Activated CD8-positive, alpha-beta T cell treated with anti-CD3 and anti-CD28 coated beads for 36 hours (primary cell): Measurements from ENCODE around the gene AQP9. TPM values are rescaled to one million over a fixed set of nuclear protein-coding genes. Genes with fewer than 3 reads are reported as not detected.
A peak's percentile ranks its signal among the peaks of the same experiment; 100 is the strongest.

ENCODE experiments used
- ATAC-seq: fragments of 200-7000 bp; cut with Tn5 transposase; one replicate; pipeline ENCODE4 v1.10.0; 2021; ENCODE audit warnings: mild to moderate bottlenecking, moderate library complexity
- CTCF ChIA-PET: fragments of 350-600 bp; sonication (Branson Sonifier 250); formaldehyde crosslinking; loops from one replicate; lab custom pipeline; 2021; ENCODE audit warnings: antibody characterized with exemption; lab: Charles Lee
- POLR2A ChIA-PET: fragments of 350-600 bp; sonication (Branson Sonifier 250); formaldehyde crosslinking; loops from one replicate; lab custom pipeline; 2021; ENCODE audit warnings: antibody characterized with exemption; lab: Charles Lee
- DNase-seq: peaks from one replicate; pipeline ENCODE4 v3.0.0-alpha.2; 2020
- H3K27ac Mint-ChIP-seq: one replicate; pipeline ENCODE4 v1.8.0; 2021; ENCODE audit warnings: mild to moderate bottlenecking, mixed read lengths
- H3K27me3 Mint-ChIP-seq: one replicate; pipeline ENCODE4 v1.8.0; 2021; ENCODE audit warnings: mixed read lengths
- H3K36me3 Mint-ChIP-seq: one replicate; pipeline ENCODE4 v1.8.0; 2021; ENCODE audit warnings: low read depth, mixed read lengths
- H3K4me1 Mint-ChIP-seq: one replicate; pipeline ENCODE4 v1.8.0; 2021; ENCODE audit warnings: low read depth, mixed read lengths
- H3K4me3 Mint-ChIP-seq: one replicate; pipeline ENCODE4 v1.8.0; 2021; ENCODE audit warnings: mild to moderate bottlenecking, moderate library complexity, mixed read lengths
- H3K9me3 Mint-ChIP-seq: one replicate; pipeline ENCODE4 v1.8.0; 2021; ENCODE audit warnings: mixed read lengths
- CTCF ChIP-seq: fragments of 200-600 bp; IDR thresholded peaks from one replicate; pipeline ENCODE4 v1.8.0; 2022; ENCODE audit warnings: antibody characterized with exemption, mild to moderate bottlenecking
- intact Hi-C: fragments of 100-400 bp; cut with micrococcal nuclease; formaldehyde crosslinking; loops from one replicate; pipeline ENCODE4 v1.10.0; 2022
- total RNA-seq, 2 experiments: library from RNA; stranded (reverse); gene quantifications; one replicate each; pipeline ENCODE4 v1.2.3, GENCODE V29; 2021

Gene AQP9
- total RNA-seq, 2 experiments from 2014 or later: not detected

DNA sequence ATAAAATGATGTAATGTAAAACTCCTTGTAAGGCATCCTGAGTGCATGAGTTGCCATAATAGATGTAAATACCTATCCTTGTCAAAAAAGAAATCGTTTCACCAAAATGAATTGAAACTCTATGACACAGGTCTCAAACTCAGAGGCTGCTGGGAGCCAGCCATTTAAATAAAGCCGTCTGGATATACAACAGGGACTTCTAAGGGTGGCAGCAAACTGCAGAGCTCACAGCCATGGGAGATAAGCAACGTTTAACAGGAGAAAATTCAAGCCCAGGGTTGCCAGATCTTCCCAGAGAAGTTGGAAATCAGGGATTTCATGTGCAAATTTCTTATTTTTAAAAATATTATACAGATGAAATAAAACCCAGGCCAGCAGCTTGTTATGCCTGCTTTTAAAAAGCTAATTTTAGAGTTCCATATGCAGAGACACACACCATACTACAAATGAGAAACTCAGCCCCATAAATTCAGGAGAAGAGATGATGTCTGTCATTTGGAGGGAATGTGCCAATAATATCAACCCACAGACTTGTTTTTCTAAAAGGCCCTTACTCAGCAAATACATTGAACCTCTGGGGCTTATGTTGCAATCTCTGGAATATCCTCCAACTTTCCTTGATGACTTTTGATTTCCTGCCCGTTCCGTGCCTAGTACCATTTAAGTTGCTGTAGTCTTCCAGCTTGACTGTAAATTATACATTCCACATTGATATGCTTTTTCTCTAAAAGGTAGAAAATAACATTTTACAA lies 75.6 kb downstream of the AQP9 start:
- no peaks in the 10 kb centered on the region for H3K4me1 Mint-ChIP-seq
- POLR2A ChIA-PET: no interaction called here

GRCh38 chr15:58214591-58215340 lies 76.6 kb downstream of the AQP9 start:
- intact Hi-C loops: no loop called here

More for the DNA sequence above, 75.6 kb downstream of the AQP9 start:
- Mint-ChIP-seq H3K36me3 (no peaks in the 10 kb centered on the region), H3K9me3 (no peaks in the 10 kb centered on the region), H3K4me3 (no peak overlapping the region), H3K27me3 (peaks cover 3% of the 10 kb centered on the region), H3K27ac (no peak overlapping the region)
- CTCF ChIA-PET: interaction anchor here (1.2 kb wide), 1 partner anchor 14 kb away, joined by 3 read pairs; no protein-coding TSS in a partner anchor
- intact Hi-C loops: no loop called here
- TF ChIP-seq CTCF: no peak
- DNase-seq (no peak), ATAC-seq (no peak)

GRCh38 chr15:58217460-58217859 lies 79.3 kb downstream of the AQP9 start:
- CTCF ChIA-PET: interaction anchor here (1.1 kb wide), 1 partner anchor 10 kb away, joined by 4 read pairs; no protein-coding TSS in a partner anchor

More at GRCh38 chr15:58214591-58215340, 76.6 kb downstream of the AQP9 start:
- H3K4me3 Mint-ChIP-seq: no peak overlapping the region
- ChIA-PET CTCF (interaction anchor here (1.2 kb wide), 1 partner anchor 13 kb away, joined by 3 read pairs; no protein-coding TSS in a partner anchor), POLR2A (no interaction called here)
- TF ChIP-seq CTCF: no peak
- no peak for DNase-seq
- peaks cover 3% of the 10 kb centered on the region for H3K27me3 Mint-ChIP-seq
- ATAC-seq: no peak
- no peaks in the 10 kb centered on the region for H3K9me3 Mint-ChIP-seq
- H3K27ac Mint-ChIP-seq: no peak overlapping the region
- no peaks in the 10 kb centered on the region for H3K36me3 Mint-ChIP-seq
- H3K4me1 Mint-ChIP-seq: no peaks in the 10 kb centered on the region

GRCh38 chr15:58221591-58222241 lies 83.5 kb downstream of the AQP9 start:
- Mint-ChIP-seq H3K36me3 (no peaks in the 10 kb centered on the region), H3K4me1 (no peaks in the 10 kb centered on the region), H3K27me3 (peaks cover 2% of the 10 kb centered on the region), H3K27ac (no peak overlapping the region), H3K4me3 (no peak overlapping the region), H3K9me3 (no peaks in the 10 kb centered on the region)
- ATAC-seq (no peak), DNase-seq (peak; percentile 10)
- intact Hi-C loops: no loop called here
- ChIA-PET POLR2A (no interaction called here), CTCF (interaction anchor here (0.9 kb wide), 1 partner anchor 9 kb away, joined by 3 read pairs; no protein-coding TSS in a partner anchor)
- TF ChIP-seq CTCF: no peak

More at GRCh38 chr15:58217460-58217859, 79.3 kb downstream of the AQP9 start:
- no peak for TF ChIP-seq CTCF
- H3K27ac Mint-ChIP-seq: no peak overlapping the region
- POLR2A ChIA-PET: no interaction called here
- H3K4me1 Mint-ChIP-seq: no peaks in the 10 kb centered on the region
- H3K4me3 Mint-ChIP-seq: no peak overlapping the region
- peaks cover 3% of the 10 kb centered on the region for H3K27me3 Mint-ChIP-seq
- DNase-seq (no peak), ATAC-seq (no peak)
- H3K36me3 Mint-ChIP-seq: no peaks in the 10 kb centered on the region
- no peaks in the 10 kb centered on the region for H3K9me3 Mint-ChIP-seq
- intact Hi-C loops: no loop called here
